H9 (cell line): ENCODE results near the gene TEX12. TPM values are rescaled to one million over a fixed set of nuclear protein-coding genes. Genes with fewer than 3 reads are reported as not detected.

Source experiments
- DNase-seq: peaks from one replicate; pipeline ENCODE4 v3.0.0-alpha.2; 2017
- H2AFZ ChIP-seq: one replicate; pipeline ENCODE4 v1.6.1; 2013; ENCODE audit warnings: mild to moderate bottlenecking, low read length, control low read depth, moderate library complexity
- H2AK5ac ChIP-seq: 2 replicates; pipeline ENCODE4 v1.6.1; 2013; ENCODE audit warnings: low read length, control low read depth, mixed read lengths; ENCODE audit not compliant: insufficient read length
- H2BK120ac ChIP-seq: one replicate; pipeline ENCODE4 v1.6.1; 2013; ENCODE audit warnings: low read depth, mild to moderate bottlenecking, low read length, control low read depth, inconsistent platforms; ENCODE audit not compliant: poor library complexity, severe bottlenecking
- H2BK12ac ChIP-seq: 2 replicates; pipeline ENCODE4 v1.6.1; 2013; ENCODE audit warnings: low read length, control low read depth, mixed read lengths, low read depth; ENCODE audit not compliant: insufficient read length
- H2BK15ac ChIP-seq: 2 replicates; pipeline ENCODE4 v1.6.1; 2013; ENCODE audit warnings: low read depth, low read length, control low read depth
- H2BK20ac ChIP-seq: one replicate; pipeline ENCODE4 v1.6.1; 2013; ENCODE audit warnings: low read depth, mild to moderate bottlenecking, low read length, control low read depth, inconsistent platforms; ENCODE audit not compliant: poor library complexity, severe bottlenecking
- H2BK5ac ChIP-seq: 2 replicates; pipeline ENCODE4 v1.6.1; 2013; ENCODE audit warnings: low read length, control low read depth, mixed read lengths; ENCODE audit not compliant: insufficient read length
- H3K14ac ChIP-seq: 2 replicates; pipeline ENCODE4 v1.6.1; 2013; ENCODE audit warnings: low read length, control low read depth; ENCODE audit not compliant: insufficient read depth
- H3K18ac ChIP-seq: 2 replicates; pipeline ENCODE4 v1.6.1; 2013; ENCODE audit warnings: low read depth, mild to moderate bottlenecking, mixed read lengths, low read length, control low read depth; ENCODE audit not compliant: insufficient read length
- H3K23ac ChIP-seq: 2 replicates; pipeline ENCODE4 v1.6.1; 2013; ENCODE audit warnings: low read length, control low read depth, mixed read lengths, low read depth; ENCODE audit not compliant: insufficient read length
- H3K23me2 ChIP-seq: 2 replicates; pipeline ENCODE4 v1.6.1; 2013; ENCODE audit warnings: low read depth, mild to moderate bottlenecking, mixed read lengths, low read length, control low read depth; ENCODE audit not compliant: insufficient read length, poor library complexity, severe bottlenecking
- H3K27ac ChIP-seq: 2 replicates; pipeline ENCODE4 v1.5.1; 2013; ENCODE audit warnings: low read length, control low read depth, mixed read lengths, low read depth; ENCODE audit not compliant: insufficient read length
- H3K27me3 ChIP-seq: 2 replicates; pipeline ENCODE4 v1.6.1; 2013; ENCODE audit warnings: low read length, control low read depth, inconsistent platforms; ENCODE audit not compliant: insufficient read depth
- H3K4ac ChIP-seq: 2 replicates; pipeline ENCODE4 v1.6.1; 2013; ENCODE audit warnings: low read depth, mild to moderate bottlenecking, control low read depth, inconsistent platforms, low read length, moderate library complexity
- H3K4me1 ChIP-seq: 2 replicates; pipeline ENCODE4 v1.6.1; 2013; ENCODE audit warnings: low read length, control low read depth, inconsistent platforms; ENCODE audit not compliant: insufficient read depth
- H3K4me2 ChIP-seq: 2 replicates; pipeline ENCODE4 v1.6.1; 2013; ENCODE audit warnings: low read length, control low read depth, mixed read lengths; ENCODE audit not compliant: insufficient read length, insufficient read depth
- H3K56ac ChIP-seq: 2 replicates; pipeline ENCODE4 v1.6.1; 2013; ENCODE audit warnings: low read depth, mild to moderate bottlenecking, mixed read lengths, low read length, control low read depth; ENCODE audit not compliant: insufficient read length
- H3K79me1 ChIP-seq: 2 replicates; pipeline ENCODE4 v1.6.1; 2013; ENCODE audit warnings: low read depth, mild to moderate bottlenecking, moderate library complexity, low read length, control low read depth, inconsistent platforms; ENCODE audit not compliant: insufficient read depth, poor library complexity, severe bottlenecking
- H3K79me2 ChIP-seq: 2 replicates; pipeline ENCODE4 v1.6.1; 2013; ENCODE audit warnings: low read length, control low read depth, inconsistent platforms; ENCODE audit not compliant: insufficient read depth
- H3K9ac ChIP-seq: 2 replicates; pipeline ENCODE4 v1.6.1; 2013; ENCODE audit warnings: low read length, control low read depth, mixed read lengths; ENCODE audit not compliant: insufficient read length; ENCODE audit errors: extremely low read depth
- H3K9me3 ChIP-seq: one replicate; pipeline ENCODE4 v1.6.1; 2013; ENCODE audit warnings: low read depth, low read length, inconsistent platforms; ENCODE audit not compliant: control insufficient read depth
- H3T11ph ChIP-seq: one replicate; pipeline ENCODE4 v1.6.1; 2013; ENCODE audit warnings: mild to moderate bottlenecking, low read length, control low read depth, inconsistent platforms
- H4K20me1 ChIP-seq: one replicate; pipeline ENCODE4 v1.6.1; 2013; ENCODE audit not compliant: control insufficient read depth, insufficient read length, insufficient read depth
- H4K5ac ChIP-seq: 2 replicates; pipeline ENCODE4 v1.6.1; 2013; ENCODE audit warnings: low read depth, mild to moderate bottlenecking, mixed read lengths, low read length, control low read depth; ENCODE audit not compliant: insufficient read length
- H4K8ac ChIP-seq: replicated peaks from 2 replicates; pipeline ENCODE4 v1.6.1; 2013; ENCODE audit warnings: low read length, control low read depth, mixed read lengths, low read depth; ENCODE audit not compliant: insufficient read length
- H4K91ac ChIP-seq: 2 replicates; pipeline ENCODE4 v1.6.1; 2013; ENCODE audit warnings: low read depth, mild to moderate bottlenecking, moderate library complexity, mixed read lengths, low read length, control low read depth; ENCODE audit not compliant: insufficient read length
- H3K27ac Mint-ChIP-seq, 3 experiments: 2 replicates in 2 of 3; 3 replicates in 1 of 3; pipeline ENCODE4 v1.8.0; 2020 to 2021; ENCODE audit warnings: mixed read lengths in 3 of 3, mild to moderate bottlenecking in 1 of 3, moderate library complexity in 1 of 3
- H3K27me3 Mint-ChIP-seq: 2 replicates; pipeline ENCODE4 v1.8.0; 2021; ENCODE audit warnings: low read depth, mild to moderate bottlenecking, moderate library complexity, mixed read lengths
- H3K36me3 Mint-ChIP-seq, 3 experiments: 2 replicates in 2 of 3; 3 replicates in 1 of 3; pipeline ENCODE4 v1.8.0; 2020 to 2021; ENCODE audit warnings: low read depth in 3 of 3, mixed read lengths in 3 of 3; ENCODE audit not compliant: insufficient read depth in 1 of 3
- H3K4me1 Mint-ChIP-seq, 2 experiments: 2 replicates each; pipeline ENCODE4 v1.8.0; 2020; ENCODE audit warnings: mixed read lengths in 2 of 2
- H3K4me3 Mint-ChIP-seq, 2 experiments: 2 replicates in 1 of 2; 3 replicates in 1 of 2; pipeline ENCODE4 v1.8.0; 2020 to 2021; ENCODE audit warnings: mild to moderate bottlenecking in 2 of 2, mixed read lengths in 2 of 2, moderate library complexity in 1 of 2
- H3K9me3 Mint-ChIP-seq, 2 experiments: 2 replicates in 1 of 2; 3 replicates in 1 of 2; pipeline ENCODE4 v1.8.0; 2020; ENCODE audit warnings: mild to moderate bottlenecking in 2 of 2, mixed read lengths in 2 of 2, moderate library complexity in 1 of 2
- WGBS: extraction: QIAGEN DNeasy Blood & Tissue Kit; methylation state at CpG from one replicate; pipeline ENCODE4 v1.1.7; 2013; ENCODE audit warnings: missing lambda C conversion rate, low lambda C conversion rate, mixed read lengths; ENCODE audit not compliant: insufficient read length; ENCODE audit errors: extremely low coverage; 5-methylcytosine and 5-hydroxymethylcytosine counted together
- total RNA-seq: library from RNA; stranded (reverse); gene quantifications from 2 replicates; pipeline ENCODE4 v1.2.1, GENCODE V29; 2021
- TF ChIP-seq, protein P1 (sequence below): fragments of 200-600 bp; sonication (generic); conservative IDR thresholded peaks from 3 replicates; pipeline ENCODE4 v1.8.0; 2021; ENCODE audit warnings: antibody characterized with exemption, mild to moderate bottlenecking

The TEX12 gene
- total RNA-seq, 1 experiment from 2014 or later: 0.31 TPM

DNA sequence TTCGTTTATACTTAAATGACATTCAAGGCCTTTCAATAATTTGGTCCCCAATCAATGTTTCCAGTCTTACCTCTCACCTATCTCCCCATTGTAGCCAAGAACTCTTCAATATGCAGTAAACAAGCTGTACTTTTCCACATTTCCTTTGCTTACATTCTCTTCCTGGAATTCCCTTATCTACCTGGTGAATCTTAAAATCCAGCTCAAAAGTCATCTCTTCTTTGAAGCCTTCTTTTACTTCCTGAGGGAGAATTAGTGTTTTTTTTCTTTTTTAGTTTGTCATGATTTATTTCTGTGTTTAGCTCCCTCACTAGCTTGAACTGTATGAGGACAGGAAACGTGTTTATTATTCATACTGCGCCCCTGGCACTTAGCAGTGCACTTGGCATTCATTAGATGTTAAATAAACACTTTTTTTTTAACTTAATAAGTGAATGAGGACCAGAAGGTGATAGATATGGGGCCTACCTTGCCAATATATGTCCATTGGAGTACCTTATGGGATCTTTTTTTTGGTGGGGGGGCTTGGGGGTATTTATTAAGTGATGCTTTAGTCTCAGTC lies 54.2 kb downstream of the TEX12 start:
- H3K9me3 Mint-ChIP-seq: no peaks in the 10 kb centered on the region; a peak in 1 of 5 replicates
- no peaks in the 10 kb centered on the region for H3K79me1 ChIP-seq
- WGBS: no CpG with 5 or more reads among the region's 3 CpGs

More for the DNA sequence above, 54.2 kb downstream of the TEX12 start:
- Histone ChIP-seq H3K18ac (no peak overlapping the region), H3T11ph (no peak overlapping the region), H3K56ac (no peak overlapping the region), H3K27ac (no peak overlapping the region), H3K14ac (no peak overlapping the region), H3K4ac (no peak overlapping the region), H2BK15ac (no peak overlapping the region), H2AK5ac (no peak overlapping the region), H3K23me2 (peaks cover 4% of the 10 kb centered on the region), H2BK120ac (no peak overlapping the region), H2AFZ (no peak overlapping the region), H4K5ac (no peak overlapping the region), H4K91ac (no peak overlapping the region), H2BK20ac (no peak overlapping the region), H3K9ac (no peak overlapping the region), H3K9me3 (no peaks in the 10 kb centered on the region), H4K20me1 (no peaks in the 10 kb centered on the region), H3K23ac (no peak overlapping the region), H2BK5ac (no peak overlapping the region), H4K8ac (no peak overlapping the region), H3K27me3 (no peaks in the 10 kb centered on the region; the same call in 1 of the 2 replicates), H3K4me2 (no peak overlapping the region), H3K79me2 (no peaks in the 10 kb centered on the region), H2BK12ac (no peak overlapping the region), H3K4me1 (no peaks in the 10 kb centered on the region)
- H3K36me3 Mint-ChIP-seq: no peaks in the 10 kb centered on the region; a peak in 1 of 7 replicates
- DNase-seq: no peak
- no peak overlapping the region for H3K27ac Mint-ChIP-seq
- peaks cover 21% of the 10 kb centered on the region for H3K27me3 Mint-ChIP-seq
- H3K4me3 Mint-ChIP-seq: no peak overlapping the region
- H3K4me1 Mint-ChIP-seq: no peaks in the 10 kb centered on the region
- TF ChIP-seq, protein P1, sequence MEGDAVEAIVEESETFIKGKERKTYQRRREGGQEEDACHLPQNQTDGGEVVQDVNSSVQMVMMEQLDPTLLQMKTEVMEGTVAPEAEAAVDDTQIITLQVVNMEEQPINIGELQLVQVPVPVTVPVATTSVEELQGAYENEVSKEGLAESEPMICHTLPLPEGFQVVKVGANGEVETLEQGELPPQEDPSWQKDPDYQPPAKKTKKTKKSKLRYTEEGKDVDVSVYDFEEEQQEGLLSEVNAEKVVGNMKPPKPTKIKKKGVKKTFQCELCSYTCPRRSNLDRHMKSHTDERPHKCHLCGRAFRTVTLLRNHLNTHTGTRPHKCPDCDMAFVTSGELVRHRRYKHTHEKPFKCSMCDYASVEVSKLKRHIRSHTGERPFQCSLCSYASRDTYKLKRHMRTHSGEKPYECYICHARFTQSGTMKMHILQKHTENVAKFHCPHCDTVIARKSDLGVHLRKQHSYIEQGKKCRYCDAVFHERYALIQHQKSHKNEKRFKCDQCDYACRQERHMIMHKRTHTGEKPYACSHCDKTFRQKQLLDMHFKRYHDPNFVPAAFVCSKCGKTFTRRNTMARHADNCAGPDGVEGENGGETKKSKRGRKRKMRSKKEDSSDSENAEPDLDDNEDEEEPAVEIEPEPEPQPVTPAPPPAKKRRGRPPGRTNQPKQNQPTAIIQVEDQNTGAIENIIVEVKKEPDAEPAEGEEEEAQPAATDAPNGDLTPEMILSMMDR: no peak

Other genes starting within 250 kb of the TEX12 start
- gene C11orf52, start 248.5 kb upstream of the TEX12 start, total RNA-seq: 4.0 and 4.4 TPM in 2 replicates
- 10.1 and 10.8 TPM in 2 replicates for gene DIXDC1, start 230.0 kb upstream of the TEX12 start, total RNA-seq
- gene DLAT, start 142.0 kb upstream of the TEX12 start, total RNA-seq: 57.3 and 58.4 TPM in 2 replicates
- gene PIH1D2, start 93.4 kb upstream of the TEX12 start, total RNA-seq: 1.1 and 1.4 TPM in 2 replicates
- 22.7 and 25.9 TPM in 2 replicates for gene NKAPD1, start 93.1 kb upstream of the TEX12 start, total RNA-seq
- 84.4 and 86.3 TPM in 2 replicates for gene TIMM8B, start 80.6 kb upstream of the TEX12 start, total RNA-seq
- gene SDHD, start 80.5 kb upstream of the TEX12 start, total RNA-seq: 79.6 and 82.3 TPM in 2 replicates
- gene IL18, start 3.3 kb upstream of the TEX12 start, total RNA-seq: 0.31 TPM in 1 of 2 replicates, not detected in the other
- gene BCO2, start 8.1 kb downstream of the TEX12 start, total RNA-seq: 0.31 and 0.44 TPM in 2 replicates
- 45.9 and 48.6 TPM in 2 replicates for gene PTS, start 59.1 kb downstream of the TEX12 start, total RNA-seq
- gene PLET1, start 93.5 kb downstream of the TEX12 start, total RNA-seq: not detected in 2 replicates